ENCODE data around the gene PCNX3. TPM values are rescaled to one million over a fixed set of nuclear protein-coding genes. Genes with fewer than 3 reads are reported as not detected.

PCNX3 gene
- total RNA-seq, 2 donors from 2014 or later, result 32.0 to 67.9 TPM

DNA sequence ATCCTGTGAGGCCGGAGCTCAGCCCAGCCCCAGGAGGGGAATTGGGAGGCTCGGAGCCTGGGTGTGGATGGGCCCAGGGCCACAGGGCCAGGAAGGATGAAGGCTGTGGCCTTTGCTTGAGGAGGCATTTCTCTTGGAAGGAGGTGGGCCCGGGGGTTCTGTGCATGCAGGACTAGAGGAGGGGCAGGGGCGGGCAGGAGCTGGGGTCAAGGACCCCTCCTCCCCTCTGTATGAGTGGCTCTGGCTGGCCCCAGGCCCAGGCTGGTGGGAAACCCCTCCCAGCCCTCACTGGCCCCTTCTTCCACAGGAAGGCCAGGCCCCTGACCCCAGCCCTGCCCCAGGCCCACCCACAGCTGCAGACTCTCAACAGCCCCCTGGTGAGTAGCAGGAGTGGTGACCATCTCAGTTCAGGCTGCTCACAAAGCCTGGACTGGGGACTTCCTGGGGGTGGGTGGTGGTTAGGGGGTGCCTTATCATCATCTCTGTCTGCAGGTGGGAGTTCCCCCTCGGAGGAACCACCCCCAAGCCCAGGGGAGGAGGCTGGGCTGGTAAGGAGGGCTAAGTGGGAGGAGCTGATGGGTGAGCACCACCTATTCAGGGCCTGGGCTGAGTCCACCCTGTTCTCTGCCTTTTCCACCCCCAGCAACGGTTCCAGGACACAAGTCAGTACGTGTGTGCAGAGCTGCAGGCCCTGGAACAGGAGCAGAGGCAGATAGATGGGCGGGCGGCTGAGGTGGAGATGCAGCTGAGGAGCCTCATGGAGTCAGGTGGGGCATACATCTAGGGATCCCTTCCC, 25.9 kb upstream of the PCNX3 start:
- WGBS, result 67% methylated on average over 9 of the region's 9 CpGs
- peaks cover 0 to 11% of the 10 kb centered on the region in 2 donors for H3K36me3 ChIP-seq
- no peaks in the 10 kb centered on the region for H3K27me3 ChIP-seq (replicated peaks; ENCODE audit: insufficient read depth)
- no peak for TF ChIP-seq POLR2AphosphoS5 (IDR thresholded peaks at IDR 0.05)
- TF ChIP-seq, protein P1, sequence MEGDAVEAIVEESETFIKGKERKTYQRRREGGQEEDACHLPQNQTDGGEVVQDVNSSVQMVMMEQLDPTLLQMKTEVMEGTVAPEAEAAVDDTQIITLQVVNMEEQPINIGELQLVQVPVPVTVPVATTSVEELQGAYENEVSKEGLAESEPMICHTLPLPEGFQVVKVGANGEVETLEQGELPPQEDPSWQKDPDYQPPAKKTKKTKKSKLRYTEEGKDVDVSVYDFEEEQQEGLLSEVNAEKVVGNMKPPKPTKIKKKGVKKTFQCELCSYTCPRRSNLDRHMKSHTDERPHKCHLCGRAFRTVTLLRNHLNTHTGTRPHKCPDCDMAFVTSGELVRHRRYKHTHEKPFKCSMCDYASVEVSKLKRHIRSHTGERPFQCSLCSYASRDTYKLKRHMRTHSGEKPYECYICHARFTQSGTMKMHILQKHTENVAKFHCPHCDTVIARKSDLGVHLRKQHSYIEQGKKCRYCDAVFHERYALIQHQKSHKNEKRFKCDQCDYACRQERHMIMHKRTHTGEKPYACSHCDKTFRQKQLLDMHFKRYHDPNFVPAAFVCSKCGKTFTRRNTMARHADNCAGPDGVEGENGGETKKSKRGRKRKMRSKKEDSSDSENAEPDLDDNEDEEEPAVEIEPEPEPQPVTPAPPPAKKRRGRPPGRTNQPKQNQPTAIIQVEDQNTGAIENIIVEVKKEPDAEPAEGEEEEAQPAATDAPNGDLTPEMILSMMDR (IDR thresholded peaks at IDR 0.05), result no peak
- no peak for TF ChIP-seq POLR2A (IDR thresholded peaks at IDR 0.05)
- H3K27ac ChIP-seq, result no peak overlapping the region
- intact Hi-C loops (cut with DNase I), result no loop called here
- H3K4me3 ChIP-seq, result no peak overlapping the region
- H3K4me1 ChIP-seq (replicated peaks), result no peaks in the 10 kb centered on the region
- DNase-seq (ENCODE audit: low spot score), result no peak
- no peaks in the 10 kb centered on the region for H3K9me3 ChIP-seq

DNA sequence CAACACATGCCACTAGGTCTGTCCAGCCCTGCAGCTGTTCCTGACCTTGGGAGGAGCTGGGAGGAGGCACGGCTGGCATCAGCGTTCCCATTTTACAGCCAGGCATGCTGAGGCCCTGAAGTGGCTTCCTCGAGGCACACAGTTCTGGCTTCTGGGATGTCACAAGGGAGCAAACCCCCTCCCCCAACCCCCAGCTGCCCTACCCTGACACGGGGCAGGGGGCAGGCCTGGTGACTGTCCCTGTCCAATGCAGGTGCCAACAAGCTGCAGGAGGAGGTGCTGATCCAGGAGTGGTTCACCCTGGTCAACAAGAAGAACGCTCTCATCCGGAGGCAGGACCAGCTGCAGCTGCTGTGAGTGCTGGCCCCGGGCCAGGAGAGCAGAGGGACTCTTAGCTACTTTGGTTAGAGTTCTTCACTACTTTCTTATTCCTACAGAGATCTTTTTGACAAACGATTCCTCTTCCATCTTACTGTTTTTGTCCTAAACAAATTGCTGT, 25.3 kb upstream of the PCNX3 start:
- Histone ChIP-seq H3K4me3 (no peak overlapping the region), H3K9me3 (no peaks in the 10 kb centered on the region), H3K27ac (no peak overlapping the region), H3K36me3 (peaks cover 0 to 8% of the 10 kb centered on the region in 2 donors), H3K4me1 (replicated peaks) (no peaks in the 10 kb centered on the region), H3K27me3 (replicated peaks; ENCODE audit: insufficient read depth) (no peaks in the 10 kb centered on the region)
- WGBS, result 50% methylated on average over 8 of the region's 8 CpGs
- TF ChIP-seq, protein P1 (IDR thresholded peaks at IDR 0.05), result no peak
- TF ChIP-seq POLR2A (IDR thresholded peaks at IDR 0.05), result no peak
- TF ChIP-seq POLR2AphosphoS5 (IDR thresholded peaks at IDR 0.05), result no peak
- intact Hi-C loops (cut with DNase I), result no loop called here
- DNase-seq (ENCODE audit: low spot score), result no peak

DNA sequence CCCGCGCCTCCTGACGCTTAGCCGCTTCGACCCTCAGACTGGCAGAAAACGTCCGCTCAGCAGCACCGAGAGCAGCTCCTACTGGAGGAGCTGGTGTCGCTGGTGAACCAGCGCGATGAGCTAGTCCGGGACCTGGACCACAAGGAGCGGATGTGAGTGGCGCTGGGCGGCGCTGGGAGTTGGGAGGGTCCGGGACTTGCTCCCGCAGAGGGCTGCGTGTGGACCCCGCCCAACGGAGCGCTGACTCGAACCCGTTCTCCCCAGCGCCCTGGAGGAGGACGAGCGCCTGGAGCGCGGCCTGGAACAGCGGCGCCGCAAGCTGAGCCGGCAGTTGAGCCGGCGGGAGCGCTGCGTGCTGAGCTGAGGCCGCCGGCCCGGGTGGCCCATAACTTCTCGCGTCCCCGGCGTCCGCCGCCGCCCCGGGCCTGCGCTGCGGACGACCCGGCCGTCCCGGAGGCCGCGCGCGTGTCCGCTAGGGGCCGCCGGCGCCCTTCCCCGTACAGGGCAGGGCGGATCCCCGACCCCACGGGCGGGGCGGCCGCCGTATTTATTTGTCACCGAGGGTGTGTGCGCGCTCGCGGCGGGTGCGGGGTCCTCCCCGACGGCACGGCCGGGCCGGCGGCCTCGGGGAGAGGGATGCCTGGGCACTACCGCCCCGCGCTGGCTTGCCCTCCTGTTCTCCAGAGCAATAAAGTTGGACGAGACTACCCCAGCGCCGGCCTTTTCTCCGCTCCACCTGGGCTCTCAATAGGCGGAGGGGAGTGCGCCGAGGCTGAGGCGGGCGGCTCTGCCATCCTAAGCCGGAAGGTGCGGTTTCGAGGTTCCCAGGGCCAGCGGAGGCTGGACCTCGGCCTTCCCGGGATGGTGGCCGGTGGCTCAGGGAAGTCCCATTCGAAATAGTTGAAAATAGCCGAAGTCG, 23.4 kb upstream of the PCNX3 start:
- no peak overlapping the region for H3K4me3 ChIP-seq
- H3K27me3 ChIP-seq (replicated peaks; ENCODE audit: insufficient read depth), result no peaks in the 10 kb centered on the region
- H3K9me3 ChIP-seq, result no peaks in the 10 kb centered on the region
- 39% methylated on average over 73 of the region's 106 CpGs for WGBS
- H3K27ac ChIP-seq, result peak overlapping the region; percentile 29 to 47
- TF ChIP-seq, protein P1 (IDR thresholded peaks at IDR 0.05), result peak in 2 of 4 experiments; percentile 23 to 35
- no peak for TF ChIP-seq POLR2A (IDR thresholded peaks at IDR 0.05)
- peaks cover 0 to 5% of the 10 kb centered on the region in 2 donors for H3K36me3 ChIP-seq
- DNase-seq (ENCODE audit: low spot score), result no peak
- intact Hi-C loops (cut with DNase I), result no loop called here
- no peaks in the 10 kb centered on the region for H3K4me1 ChIP-seq (replicated peaks)

DNA sequence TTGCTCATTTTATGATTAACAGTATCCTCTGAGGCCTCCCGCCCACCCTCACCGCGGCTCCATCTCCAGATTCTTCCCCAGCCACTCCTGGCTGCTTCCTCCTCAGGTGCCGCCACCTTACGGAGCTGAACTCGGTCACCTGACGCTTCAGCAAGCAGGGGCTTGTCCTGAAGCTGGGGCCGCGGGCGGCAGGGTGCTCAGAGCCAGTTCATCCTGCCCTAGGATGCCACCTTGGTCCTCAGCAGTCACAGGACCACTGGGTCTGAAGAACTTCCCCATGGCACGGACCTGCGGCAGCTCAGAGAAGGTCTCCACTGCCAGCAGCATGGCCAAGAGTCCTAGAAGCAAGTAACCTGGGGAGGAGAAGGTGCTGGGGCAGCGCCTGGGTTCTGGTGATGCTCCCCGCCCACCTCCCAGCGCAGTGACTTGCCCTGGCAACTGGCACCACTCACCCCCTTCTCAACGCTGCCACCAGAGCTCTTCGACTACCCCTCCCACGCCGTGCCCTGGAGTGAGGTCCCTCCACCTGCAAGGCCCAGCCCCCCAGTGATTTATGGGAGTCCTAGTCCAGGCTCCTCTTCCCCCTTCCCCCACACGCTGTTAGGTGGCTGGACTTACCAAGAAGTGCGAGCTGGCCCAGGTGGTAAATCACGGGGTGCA, 22.6 kb upstream of the PCNX3 start:
- Histone ChIP-seq H3K4me3 (no peak overlapping the region), H3K9me3 (no peaks in the 10 kb centered on the region), H3K27ac (peak overlapping the region; percentile 29 to 47), H3K4me1 (replicated peaks) (no peaks in the 10 kb centered on the region), H3K36me3 (peaks cover 0 to 9% of the 10 kb centered on the region in 2 donors), H3K27me3 (replicated peaks; ENCODE audit: insufficient read depth) (no peaks in the 10 kb centered on the region)
- 65% methylated on average over 22 of the region's 22 CpGs for WGBS
- TF ChIP-seq POLR2A (IDR thresholded peaks at IDR 0.05) (peak; percentile 13), POLR2AphosphoS5 (IDR thresholded peaks at IDR 0.05) (peak; percentile 72)
- TF ChIP-seq, protein P1 (IDR thresholded peaks at IDR 0.05), result no peak
- DNase-seq (ENCODE audit: low spot score), result peak; percentile 64
- intact Hi-C loops (cut with DNase I), result no loop called here
